ENCODE data around the gene GPX3.
A peak's percentile ranks its signal among the peaks of the same experiment; 100 is the strongest.

The GPX3 gene

DNA sequence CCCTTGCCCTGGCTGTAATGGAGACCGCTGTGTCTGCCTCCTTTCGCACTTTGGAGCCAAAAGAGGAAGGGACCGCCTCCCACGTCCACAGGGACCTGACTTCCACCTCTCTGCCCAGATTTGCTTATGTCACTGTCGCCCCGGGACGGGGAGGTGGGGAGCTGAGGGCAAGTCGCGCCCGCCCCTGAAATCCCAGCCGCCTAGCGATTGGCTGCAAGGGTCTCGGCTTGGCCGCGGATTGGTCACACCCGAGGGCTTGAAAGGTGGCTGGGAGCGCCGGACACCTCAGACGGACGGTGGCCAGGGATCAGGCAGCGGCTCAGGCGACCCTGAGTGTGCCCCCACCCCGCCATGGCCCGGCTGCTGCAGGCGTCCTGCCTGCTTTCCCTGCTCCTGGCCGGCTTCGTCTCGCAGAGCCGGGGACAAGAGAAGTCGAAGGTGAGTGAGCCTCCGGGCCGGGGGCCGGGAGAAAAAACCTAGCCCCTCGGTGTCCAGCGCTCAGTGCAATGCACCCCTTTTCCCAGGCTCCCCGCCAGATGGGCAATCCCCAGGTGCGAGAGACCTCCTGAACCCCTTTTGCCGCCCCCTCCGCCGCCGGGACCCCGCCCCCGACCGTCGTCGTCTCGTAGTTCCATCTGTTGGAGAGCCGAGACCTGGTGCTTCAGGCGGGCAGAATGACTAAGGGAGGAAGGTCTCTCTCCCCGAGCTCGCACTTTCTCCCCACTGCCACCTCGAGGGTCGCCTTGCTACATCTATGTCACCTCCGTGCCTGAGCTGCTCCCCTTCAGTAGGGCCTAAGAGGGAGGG lies at the start of gene GPX3:
GPX3 (plus strand) TSS at position 288 of the 807 bp plus-strand sequence; CDS start at position 352, 64 bp downstream.
- peak; percentile 81 for DNase-seq

DNA sequence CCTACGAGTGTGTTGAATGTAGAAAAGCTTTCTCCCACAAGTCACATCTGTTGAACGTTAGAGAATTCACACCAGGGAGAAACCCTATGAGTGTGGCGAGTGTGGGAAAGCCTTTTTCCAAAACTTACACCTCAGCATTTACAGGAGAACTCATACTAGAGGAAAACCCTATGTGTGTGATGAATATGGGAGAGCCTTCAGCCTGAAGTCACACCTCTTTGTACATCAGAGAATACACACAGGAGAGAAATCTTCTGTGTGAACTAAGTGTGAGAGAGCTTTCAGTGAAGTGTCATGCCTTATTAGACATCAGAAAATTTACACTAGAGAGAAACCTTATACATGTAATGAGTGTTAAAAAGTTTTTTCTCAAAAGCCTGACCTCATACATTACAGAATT lies 41.8 kb upstream of the GPX3 start:
- DNase-seq: no peak

GRCh38 chr5:150987746-150988145 lies 32.6 kb upstream of the GPX3 start:
- DNase-seq: no peak

DNA sequence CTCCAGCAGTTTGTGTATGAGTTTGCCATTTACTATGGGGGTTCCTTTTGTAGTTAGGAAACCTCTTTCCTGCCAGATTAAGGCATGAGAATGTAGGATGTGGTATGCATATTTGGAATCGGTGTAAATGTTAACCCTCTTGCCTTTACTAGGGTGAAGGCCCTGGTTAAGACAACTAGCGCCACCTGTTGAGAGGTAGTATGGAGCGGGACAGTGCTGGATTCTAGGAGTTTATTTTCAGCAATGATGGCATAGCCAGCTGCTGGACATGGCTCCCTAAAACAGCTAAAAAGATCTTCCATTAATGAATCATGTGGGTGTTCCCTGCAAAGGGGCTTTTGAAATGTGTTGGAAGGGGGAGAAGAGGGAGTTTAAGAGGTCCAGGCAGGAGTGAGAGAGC lies 30.7 kb upstream of the GPX3 start:
- no peak for DNase-seq

GRCh38 chr5:150992705-150993104 lies 27.7 kb upstream of the GPX3 start:
- DNase-seq: no peak

- DNase-seq: no peak
Measured at GRCh38 chr5:150993422-150993821, 27.0 kb upstream of the GPX3 start.

GRCh38 chr5:150993826-150994412 lies 26.5 kb upstream of the GPX3 start:
- no peak for DNase-seq

DNA sequence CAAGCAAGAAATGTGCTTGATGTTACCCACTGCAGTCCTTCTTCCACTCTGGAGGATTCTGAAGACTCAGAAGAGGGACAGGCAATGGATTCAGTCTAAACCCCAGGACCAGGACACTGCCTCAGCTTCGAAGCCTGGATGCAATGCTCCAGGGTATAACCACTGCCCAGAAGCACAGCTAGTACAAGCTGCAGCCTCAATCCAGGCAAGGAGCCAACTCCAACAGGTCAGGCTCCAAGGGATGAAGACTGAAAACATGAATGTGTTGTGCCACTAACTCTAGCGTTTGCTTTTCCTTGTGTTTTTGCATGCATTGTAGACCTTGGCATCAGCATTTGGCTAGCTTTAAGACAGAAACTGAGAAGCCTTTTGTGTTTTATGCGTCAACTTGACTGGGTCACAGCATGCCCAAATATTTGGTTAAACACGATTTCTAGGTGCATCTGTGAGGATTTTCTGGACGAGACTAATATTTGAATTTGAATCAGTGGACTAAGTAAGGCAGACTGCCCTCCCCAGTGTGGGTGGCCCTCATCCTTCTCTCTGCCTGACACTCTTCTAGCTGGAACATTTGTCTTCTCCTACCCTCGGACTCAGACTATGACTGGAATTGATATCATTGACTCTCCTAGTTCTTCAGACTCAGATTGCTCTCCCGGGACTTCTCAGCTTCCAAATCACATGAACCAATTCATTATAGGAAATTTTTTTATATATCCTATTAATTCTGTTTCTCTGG lies 20.5 kb upstream of the GPX3 start:
- peak; percentile 10 for DNase-seq

GRCh38 chr5:151001436-151001835 lies 19.0 kb upstream of the GPX3 start:
- DNase-seq: no peak

DNA sequence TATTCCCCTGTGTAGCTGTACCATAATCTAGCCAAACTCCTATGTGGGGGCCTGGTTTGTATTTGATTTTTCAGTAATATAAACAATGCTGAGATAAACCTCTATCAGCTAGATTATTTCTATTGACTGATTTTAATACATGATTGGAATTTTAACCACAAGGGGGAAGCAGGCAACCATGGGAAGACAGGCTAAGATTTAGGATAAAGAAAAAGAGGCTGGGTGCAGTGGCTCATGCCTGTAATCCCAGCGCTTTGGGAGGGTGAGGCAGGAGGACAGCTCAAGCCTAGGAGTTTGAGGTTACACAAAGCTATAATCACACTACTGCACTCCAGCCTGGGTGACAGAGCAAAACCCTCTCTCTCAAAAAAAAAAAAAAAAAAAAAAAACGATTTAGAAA lies 18.1 kb upstream of the GPX3 start:
- peak; percentile 63 for DNase-seq

DNA sequence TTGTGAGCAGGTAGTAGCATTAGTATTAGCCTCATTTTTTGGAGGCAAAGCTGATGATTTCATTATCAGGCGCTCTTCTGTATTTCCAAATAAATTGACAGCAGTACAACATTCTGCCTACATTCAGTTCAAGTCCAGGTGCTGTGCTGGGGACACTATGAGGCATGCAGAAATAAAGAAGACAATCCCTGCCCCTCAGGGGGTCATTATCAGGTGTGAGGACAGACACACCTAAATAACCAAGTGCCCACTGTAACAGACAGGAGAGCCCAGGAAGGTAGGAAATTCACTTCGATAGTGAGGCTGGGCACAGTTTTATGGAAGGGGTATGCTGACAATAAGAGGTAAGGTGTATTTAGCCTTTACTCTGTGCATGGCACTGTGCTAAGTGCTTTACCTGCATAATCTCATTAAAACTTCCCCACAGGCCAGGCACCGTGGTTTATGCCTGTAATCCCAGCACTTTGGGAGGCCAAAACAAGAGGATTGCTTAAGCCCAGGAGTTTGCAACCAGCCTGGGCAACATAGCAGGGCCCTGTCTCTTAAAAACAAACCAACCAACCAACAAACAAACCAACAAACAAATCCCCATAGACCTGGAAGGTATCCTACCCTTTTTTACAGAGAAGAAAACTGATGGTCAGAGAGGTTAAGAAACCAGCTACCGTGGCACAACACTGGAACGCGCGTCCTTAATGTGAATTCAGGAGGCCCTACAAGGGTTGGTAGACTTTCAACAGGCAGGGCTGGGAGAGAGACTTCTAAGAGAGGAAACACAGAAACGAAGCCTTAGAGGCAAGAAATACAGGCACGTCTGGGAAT lies 17.5 kb upstream of the GPX3 start:
- no peak for DNase-seq

GRCh38 chr5:151003503-151003860 lies 16.9 kb upstream of the GPX3 start:
- peak; percentile 38 for DNase-seq

GRCh38 chr5:151004499-151004898 lies 15.9 kb upstream of the GPX3 start:
- DNase-seq: no peak

DNA sequence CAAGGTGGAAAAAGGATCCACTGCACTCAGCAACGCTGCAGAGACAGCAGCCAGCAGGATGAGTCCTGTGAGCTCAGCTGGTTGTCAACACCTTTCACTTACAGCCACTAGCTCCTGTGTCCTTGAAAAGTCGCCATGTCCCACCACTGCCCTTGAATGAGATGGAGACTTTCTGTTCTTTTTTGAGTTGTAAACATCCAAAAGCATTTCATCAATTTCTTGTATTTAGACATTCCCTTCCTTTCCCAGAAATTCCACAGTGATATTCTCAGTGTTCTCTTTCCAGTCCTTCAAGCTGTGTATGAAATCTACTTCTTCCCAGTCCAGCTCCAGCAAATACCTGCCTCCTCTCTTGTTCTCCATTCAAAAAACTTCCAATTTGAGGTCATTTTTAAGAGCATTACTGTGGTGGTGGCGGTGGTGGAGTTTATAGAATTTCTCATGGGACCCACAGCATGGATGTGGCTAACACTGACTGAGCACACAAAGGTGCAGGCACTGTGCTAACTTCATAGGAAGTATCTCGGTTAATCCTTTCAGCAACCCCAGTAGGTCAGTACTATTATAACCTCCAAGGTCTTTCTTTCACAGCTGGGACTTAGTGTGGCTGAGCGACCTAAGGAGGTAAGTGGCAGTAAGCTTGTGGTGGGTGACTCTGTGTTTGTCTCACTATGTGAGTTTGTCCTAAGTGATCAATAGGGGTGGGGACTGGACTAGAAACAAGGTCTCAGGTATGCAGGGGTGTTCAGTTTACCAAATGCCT lies 15.0 kb upstream of the GPX3 start:
- peak; percentile 11 for DNase-seq

- peak; percentile 44 for DNase-seq
Measured at GRCh38 chr5:151005950-151006576, 14.3 kb upstream of the GPX3 start.

DNA sequence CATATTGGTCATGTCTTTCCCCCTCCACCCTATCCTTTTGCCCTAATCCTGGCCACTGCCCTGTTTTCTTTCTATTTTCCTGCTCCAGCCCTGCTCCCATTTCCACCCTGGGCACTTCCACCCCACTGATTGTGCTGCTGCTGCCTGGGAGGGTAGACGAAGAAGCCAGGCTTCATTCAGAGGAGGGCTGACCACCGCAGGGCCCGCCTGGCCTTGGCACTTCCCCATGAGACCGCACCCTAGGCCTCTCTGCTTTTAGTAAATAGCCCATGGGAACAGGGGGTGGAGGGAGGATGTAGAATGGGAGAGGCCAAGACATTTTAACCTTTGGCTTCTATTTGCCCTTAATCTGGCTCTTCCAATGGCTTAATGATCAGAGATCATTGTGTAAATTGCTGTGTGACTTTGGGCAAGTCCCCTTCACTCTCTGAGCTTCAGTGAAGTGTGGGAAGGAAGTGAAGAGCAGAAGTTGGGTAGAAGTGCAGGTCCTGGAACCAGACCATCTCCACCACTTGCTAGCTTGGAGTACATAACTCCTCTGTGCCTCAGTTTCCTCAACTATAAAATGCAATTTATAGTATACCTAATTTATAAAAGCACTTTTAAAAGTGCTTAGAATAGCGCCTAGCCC lies 13.6 kb upstream of the GPX3 start:
- DNase-seq: no peak

DNA sequence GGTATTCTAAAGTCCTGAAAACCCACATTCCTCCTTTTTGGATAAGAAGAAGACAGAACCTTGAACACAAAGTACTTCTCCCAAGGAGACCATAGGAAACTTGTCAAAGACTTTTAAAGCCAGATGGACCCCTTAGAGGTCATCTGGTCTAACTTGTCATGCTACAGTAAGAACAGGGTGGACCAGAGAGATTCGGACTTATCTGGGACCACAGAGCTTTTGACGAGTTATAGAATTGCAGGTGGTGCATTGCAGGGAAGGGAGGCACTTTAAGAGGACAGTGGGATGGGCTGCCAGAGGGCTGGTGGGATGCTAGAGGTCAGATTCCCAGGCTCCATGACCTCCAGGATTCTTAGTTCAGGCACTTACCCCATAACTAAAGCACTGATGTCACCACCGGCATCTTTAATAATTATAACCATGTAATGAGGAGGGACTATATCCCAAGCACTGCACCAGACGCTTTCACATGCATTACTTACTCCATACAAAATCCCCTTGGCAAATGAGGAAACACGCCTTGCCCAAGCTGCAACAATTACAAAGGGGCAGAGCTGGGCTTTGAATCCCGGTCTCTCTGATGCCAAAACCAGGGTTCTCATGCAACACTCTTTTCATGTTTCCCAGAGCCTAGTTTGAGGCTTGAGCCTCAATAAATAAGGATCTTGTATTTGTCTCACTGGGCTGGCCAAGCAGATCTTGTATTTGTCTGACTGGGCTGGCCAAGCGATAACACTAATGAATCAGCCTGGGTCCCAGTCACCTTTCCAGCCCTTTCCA lies 12.8 kb upstream of the GPX3 start:
- DNase-seq: no peak

DNA sequence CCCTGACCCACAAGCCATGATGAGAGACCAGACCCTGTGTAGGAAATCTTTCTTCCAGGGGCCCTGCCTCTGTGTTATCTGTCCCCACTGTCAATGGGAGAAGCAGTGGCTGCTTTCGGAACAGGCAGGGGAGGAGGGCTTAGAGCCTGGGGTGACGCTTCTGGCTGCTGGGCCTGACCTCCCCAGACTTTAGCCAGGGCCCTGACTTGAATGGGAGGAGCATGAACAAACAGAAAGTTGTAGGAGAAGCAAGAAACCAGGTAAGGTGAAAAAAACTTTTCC lies 12.2 kb upstream of the GPX3 start:
- DNase-seq: no peak

DNA sequence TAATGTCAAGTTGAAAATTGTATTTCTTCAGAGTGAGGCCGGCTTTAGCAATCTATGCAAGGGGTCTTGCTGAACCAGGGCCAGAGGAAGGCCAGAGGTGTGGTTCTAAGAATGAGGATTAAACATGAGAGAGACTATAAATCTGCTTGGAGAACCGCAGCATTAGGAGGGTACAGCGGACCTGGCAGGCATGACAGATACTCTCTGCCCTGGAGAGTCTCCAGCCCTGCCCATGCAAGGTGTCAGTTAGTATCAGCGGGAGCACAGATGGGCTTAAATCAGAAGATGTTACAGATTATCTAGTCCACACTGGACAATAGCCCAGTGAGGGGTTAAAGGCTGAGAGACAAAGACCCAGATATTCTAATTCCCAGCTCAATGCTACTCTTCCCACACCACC lies 11.5 kb upstream of the GPX3 start:
- DNase-seq: no peak

DNA sequence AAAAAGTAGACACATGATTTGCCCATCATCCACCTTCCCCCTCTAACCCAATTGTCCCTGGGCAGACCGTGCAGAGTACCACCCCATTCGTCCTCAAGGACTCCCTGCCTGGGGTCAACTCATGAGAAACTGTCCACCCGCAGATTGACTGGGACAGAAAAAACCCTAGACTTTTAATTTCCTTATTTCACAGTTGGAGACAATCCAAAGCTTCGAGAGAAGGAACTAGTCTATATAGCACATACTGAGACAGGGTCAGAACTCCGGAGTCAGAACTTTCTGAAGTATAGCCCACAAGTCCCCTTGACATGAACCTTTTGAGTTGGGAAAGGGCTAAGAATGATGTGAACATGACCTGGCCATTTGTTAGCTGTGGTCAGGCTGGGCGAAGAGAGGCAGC lies 7.5 kb upstream of the GPX3 start:
- no peak for DNase-seq

All from eye (tissue), 1 donor.